HS-27A (cell line): ENCODE results near the gene ARHGAP42.

ENCODE experiments used
- DNase-seq: peaks from one replicate; pipeline ENCODE4 v3.0.0-alpha.2; 2012; ENCODE audit warnings: low read depth, missing footprints

Gene ARHGAP42

GRCh38 chr11:100918551-100919500 is 231.7 kb downstream of the ARHGAP42 start:
- DNase-seq, result no peak

GRCh38 chr11:100920593-100920992 is 233.5 kb downstream of the ARHGAP42 start:
- no peak for DNase-seq

DNA sequence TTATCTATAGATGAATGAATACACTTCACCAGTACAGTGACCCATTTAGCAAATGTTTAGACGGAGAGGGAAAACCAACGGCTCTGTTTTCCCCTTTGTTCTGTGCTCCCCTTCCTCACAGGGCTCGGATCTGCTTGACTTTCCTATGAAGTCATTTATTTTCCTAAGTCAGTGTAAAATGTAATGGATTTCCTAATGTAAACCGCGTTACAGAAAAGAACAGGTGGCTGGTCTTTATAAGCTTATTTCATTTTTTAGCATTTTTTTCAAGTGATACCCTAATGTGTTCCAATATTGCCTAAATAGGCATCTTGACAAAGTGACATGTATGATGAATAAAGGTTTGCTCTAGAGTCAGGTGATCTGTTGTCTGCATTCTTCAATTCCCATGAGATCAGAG is 235.0 kb downstream of the ARHGAP42 start:
- no peak for DNase-seq

DNA sequence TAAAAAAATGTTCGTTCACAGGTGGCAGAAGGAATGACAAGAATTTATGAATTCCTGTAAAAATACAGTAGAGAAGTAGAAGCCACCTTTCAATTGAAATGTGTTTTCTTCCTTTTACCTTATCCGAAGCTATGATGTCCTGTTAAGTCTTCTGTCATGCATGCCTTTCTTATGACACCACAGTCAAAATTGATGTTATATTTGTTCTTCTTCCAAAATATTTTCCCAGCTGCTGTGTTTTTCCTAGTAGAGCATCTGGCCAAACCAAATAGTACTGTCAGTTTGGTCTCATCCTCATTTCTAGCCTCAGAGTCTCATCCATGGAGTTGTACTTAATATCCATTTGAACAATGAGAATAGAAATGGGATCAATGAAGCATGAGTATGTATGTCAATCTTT is 236.5 kb downstream of the ARHGAP42 start:
- DNase-seq, result no peak

DNA sequence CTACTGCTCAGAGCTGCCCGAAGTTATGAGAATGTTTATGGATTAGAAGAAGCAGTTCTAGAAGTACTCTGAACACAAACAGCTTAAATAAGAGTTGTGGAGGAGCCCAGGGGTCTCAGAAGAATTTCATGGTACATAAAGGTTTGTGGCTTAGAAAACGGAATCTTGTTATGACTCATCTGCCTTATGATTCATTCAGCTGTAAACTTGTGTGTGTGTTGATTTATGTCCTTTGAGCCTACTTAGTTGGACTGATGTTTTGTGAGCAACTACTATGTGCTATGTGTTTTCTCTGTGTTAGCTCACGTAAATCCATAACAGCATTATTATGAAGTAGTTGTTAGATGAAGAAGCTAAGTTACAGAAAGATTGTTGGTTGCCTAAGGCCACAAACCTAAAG is 238.8 kb downstream of the ARHGAP42 start:
- no peak for DNase-seq

- no peak for DNase-seq
Observed at GRCh38 chr11:100927579-100927978, 240.5 kb downstream of the ARHGAP42 start.

- DNase-seq, result no peak
Observed at GRCh38 chr11:100928426-100928825, 241.3 kb downstream of the ARHGAP42 start.

- DNase-seq, result no peak
Observed at GRCh38 chr11:100929377-100929776, 242.3 kb downstream of the ARHGAP42 start.

DNA sequence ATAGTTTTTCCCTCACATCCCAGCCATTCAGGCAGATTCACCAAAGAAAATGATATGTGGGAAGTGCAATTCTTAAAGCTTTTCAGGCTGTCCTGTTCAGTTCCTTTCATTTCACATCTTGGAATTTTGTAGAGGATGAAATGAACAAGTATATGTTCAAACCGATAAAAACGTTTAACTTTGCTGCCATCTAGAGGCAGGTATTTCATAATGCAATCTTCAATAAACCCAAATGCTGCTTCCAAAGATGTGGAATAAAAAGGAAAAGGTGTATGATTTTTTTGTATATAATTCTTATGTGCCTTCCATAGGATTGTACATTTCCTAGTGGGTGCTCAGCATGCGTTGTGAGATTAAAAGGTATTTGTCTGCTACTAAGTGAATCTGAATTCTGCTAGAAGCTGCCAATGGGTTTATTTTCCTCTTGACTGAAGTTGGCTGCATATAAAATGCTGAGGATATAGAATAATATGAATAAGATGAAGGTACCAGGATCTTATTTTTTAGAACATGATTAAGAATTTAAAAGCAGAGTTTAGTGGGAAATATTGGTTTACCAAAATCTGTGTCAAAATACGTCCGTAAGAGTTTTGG is 243.2 kb downstream of the ARHGAP42 start:
- no peak for DNase-seq

GRCh38 chr11:100932474-100933100 is 245.5 kb downstream of the ARHGAP42 start:
- no peak for DNase-seq

DNA sequence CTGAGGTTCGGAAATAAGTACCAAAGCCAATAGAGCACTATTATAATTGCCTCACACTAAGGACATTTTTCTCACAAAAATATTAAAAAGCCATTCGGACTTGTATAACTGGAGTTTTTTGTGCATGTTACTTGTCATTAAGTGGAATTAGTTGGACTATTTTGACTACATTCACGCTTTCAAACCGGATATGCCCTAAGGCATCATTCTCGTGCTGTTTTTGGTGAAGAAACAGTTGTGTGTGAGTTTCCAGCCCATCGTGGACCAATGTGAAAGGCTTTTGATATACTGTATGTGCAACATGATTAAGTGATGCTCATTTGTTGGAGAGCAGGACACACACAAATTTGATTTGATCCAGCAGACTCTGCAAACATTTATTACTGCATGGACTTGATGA is 249.7 kb downstream of the ARHGAP42 start:
- DNase-seq, result no peak

DNA sequence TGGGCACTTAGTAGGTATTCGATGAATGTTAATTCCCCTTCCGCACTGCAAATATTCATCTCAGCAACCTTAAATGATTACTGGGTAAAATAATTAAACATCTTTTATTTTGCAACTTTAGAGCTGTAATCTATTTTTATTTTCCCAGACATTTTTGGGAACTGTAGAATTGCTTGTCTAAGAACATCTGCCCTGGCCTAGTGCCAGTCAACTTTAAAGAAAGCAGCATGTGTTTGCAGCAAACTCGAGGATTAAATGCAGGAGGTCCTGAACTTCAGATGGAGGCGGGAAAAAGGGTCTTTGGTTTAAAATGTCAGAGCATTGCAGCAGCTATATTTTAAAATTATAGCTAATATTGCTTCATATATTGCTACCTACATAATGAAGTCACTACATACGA is 252.5 kb downstream of the ARHGAP42 start:
- no peak for DNase-seq

- no peak for DNase-seq
Observed at GRCh38 chr11:100940111-100940510, 253.0 kb downstream of the ARHGAP42 start.

- DNase-seq, result no peak
Observed at GRCh38 chr11:100941033-100941432, 253.9 kb downstream of the ARHGAP42 start.

DNA sequence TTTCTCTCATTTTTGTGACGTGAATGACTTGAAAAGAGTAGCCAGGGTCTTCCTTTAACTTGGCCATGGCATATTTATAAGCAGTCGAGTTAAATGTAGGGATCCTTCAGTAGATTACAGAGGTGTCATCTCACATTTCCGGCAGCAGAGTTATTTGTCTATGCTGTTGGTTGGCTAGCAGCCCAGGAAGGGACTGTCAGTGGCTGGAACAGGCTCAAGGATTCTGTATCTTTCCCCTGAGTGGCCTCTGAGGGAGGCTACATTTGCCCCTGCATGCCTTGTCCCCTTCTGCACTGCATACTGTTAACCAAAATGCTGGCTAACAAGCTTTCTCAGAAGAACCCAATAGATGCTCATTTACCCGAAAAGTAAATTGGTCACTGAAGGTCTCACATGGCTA is 254.9 kb downstream of the ARHGAP42 start:
- no peak for DNase-seq

GRCh38 chr11:100948936-100949335 is 261.8 kb downstream of the ARHGAP42 start:
- DNase-seq, result no peak

DNA sequence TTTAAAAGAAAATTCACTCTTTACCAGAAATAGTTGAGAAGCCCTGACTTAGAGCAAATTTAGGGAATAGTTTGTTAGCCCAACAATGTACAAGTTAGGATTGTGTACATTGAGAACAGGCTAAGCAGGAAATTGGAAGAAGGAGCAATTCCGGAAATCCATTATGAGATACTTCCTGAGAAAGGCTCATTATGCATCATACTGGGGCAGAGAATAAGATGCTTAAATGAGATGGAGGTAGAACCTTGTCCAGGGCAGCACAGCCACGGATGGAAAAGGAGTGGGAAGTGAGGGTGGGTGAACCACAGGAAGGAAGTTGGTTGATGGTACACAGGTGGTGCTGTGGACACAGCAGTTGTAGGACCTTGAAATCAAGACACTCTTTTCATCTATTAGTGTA is 262.4 kb downstream of the ARHGAP42 start:
- no peak for DNase-seq

- no peak for DNase-seq
Observed at GRCh38 chr11:100955318-100955717, 268.2 kb downstream of the ARHGAP42 start.

DNA sequence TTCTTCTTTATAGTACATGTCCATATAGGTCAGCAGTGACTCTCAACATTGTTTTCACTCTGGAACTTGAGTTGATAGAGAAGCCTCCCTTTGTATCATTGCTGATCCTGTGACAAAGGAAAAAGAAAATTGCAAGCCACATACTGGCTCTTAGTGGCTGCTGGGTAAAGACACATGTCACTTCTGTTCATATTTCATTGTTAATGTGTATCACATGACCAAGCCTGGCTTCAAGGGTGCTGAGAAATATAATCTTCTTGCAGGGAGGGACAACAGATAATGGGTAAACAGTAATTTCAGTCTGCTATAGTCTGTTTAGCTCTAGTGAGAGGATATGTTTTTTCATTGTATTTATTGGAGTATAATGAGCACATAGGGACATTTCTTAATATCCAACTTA is 269.3 kb downstream of the ARHGAP42 start:
- no peak for DNase-seq

- DNase-seq, result no peak
Observed at GRCh38 chr11:100957499-100957898, 270.4 kb downstream of the ARHGAP42 start.

DNA sequence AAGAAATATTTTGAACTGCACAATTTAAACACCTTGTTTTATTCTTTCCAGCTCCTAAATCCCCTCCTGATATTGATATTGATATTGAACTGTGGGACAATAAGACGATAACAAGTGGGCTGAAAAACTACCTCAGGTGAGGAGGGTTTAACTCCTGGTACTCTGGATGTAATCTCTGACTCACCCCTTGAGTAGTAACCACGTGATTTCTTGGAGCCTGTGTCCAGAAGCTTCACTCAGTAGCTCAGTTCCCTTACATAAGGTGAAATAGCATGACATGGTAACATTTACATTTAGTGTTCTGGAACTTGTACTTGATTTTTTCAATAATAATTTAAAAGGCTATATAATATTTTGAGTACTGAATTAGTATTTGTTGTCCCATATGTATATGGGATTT is 274.5 kb downstream of the ARHGAP42 start:
- DNase-seq, result no peak

DNA sequence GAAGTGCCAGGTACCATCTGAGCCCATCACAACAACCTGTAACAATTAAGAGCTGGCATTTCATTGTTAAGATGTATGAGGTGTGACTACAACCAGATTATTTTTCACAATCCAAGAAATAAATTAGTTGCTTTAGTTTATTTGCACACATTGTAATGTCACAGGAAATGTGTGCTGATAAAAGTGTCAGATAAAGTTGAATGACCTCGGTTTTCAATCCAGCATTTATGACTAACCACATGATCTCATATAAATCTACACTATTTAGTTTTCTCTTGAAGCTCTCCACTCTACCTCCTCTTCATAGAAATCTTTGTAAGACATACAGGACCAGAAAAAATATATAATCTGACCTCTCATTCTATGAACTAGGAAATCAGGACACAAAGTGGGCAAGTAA is 276.3 kb downstream of the ARHGAP42 start:
- no peak for DNase-seq

GRCh38 chr11:100964435-100964834 is 277.3 kb downstream of the ARHGAP42 start:
- DNase-seq, result no peak
